GM12891 (cell line): ENCODE data around the gene ZSWIM4.

Experiments
- POLR2A ChIP-seq: IDR thresholded peaks from 2 replicates; pipeline ENCODE4 v1.6.1; 2011; ENCODE audit warnings: low read depth, low read length, control low read depth
- POLR2AphosphoS5 ChIP-seq: IDR thresholded peaks from 2 replicates; pipeline ENCODE4 v1.6.1; 2011; ENCODE audit warnings: low read depth, low read length, control low read depth
- POU2F2 ChIP-seq: IDR thresholded peaks from 2 replicates; pipeline ENCODE4 v1.6.1; 2011; ENCODE audit warnings: low read depth, mild to moderate bottlenecking, control low read depth, low read length, moderate library complexity
- SPI1 ChIP-seq: IDR thresholded peaks from 2 replicates; pipeline ENCODE4 v1.6.1; 2011; ENCODE audit warnings: low read depth, low read length, control low read depth
- TAF1 ChIP-seq: IDR thresholded peaks from 2 replicates; pipeline ENCODE4 v1.6.1; 2011; ENCODE audit warnings: low read depth, low read length, control low read depth

DNA sequence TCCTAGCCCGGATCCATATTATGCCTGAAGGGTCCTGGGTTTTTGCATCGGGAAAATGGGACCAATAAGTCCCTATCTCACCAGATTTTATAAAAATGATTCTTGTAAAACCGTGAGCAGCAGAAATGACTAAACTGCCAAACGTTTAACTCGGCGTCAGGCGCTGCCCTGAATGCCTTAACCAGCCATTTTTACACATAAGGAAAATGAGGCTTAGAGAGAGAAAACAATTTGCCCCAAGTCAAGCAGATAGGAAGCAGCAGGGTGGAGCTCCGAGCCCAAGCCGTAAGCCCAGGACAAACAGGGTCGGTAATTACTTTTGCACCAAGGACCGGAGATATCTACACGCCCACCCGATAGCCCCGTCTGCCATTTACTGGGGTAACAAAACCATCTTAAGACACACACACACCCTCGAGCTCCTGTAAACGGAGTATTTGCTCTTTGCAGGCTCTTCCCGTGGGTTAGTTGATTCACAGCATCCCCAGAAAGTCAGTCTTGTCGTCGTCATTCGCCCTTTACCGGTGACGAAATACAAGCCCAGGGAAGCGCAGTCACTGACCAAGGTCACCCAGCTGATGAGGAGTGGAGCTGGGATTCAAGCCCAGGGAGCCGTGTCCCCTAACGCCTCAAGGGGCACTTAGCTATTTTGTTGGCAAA, 46.9 kb upstream of the ZSWIM4 start:
- TF ChIP-seq POLR2A = no peak
- TF ChIP-seq TAF1 = no peak
- TF ChIP-seq POLR2AphosphoS5 = no peak
- no peak for TF ChIP-seq POU2F2
- no peak for TF ChIP-seq SPI1
